ENCODE data around the gene NUP85.
A peak's percentile ranks its signal among the peaks of the same experiment; 100 is the strongest.

Gene NUP85

DNA sequence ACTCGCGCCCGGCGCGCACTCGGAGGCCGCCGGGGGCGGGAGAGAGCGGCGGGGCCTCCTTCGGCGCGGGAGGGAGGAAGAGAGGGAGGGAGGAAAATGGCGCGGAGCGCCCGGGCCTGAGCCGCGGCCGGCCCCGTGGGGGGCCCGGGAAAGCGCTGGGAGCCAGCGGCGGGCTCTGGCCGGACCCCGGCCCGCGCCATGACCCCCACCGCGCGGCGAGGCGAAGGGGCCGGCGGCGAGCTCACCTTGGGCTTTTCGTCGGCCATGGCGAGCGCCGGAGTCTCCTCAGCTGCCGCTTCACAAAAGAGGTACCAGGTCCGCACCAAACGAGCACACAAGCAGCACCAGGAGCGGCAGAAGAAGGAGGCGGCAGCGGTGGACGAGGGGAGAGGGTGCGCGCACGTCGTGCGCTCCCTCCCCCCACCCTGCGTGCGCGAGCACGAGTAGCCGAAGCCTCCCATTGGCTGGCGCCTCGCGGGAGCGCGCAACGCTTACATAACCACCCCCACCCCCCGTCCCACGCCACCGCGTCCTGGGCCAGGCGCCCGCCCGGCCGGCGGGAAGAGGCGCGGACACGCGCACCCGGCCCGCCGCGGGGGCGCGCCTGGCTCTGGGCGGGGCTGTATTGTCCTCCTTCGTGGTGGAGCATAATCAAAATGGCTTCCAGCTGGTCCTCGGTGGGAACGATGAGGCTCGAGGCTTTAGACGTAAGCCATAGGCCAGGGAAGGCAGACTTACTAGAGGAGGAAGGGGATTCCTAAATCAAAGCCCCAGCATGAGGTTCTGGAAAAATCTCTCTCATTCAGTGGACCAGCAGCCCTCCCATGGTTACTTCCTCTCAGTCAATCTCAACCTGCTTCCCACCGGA is 22.7 kb upstream of the NUP85 start, which contains the start of gene SUMO2:
SUMO2 (minus strand) TSS at position 391 of the 868 bp plus-strand sequence; CDS start at position 266, 125 bp downstream.
- peak within 1 kb of the TSS; percentile 96 for H3K4me3 ChIP-seq (ENCODE audit: control insufficient read depth, low read depth, low read length)
- peak; percentile 93 for DNase-seq (ENCODE audit: low read depth)
- TF ChIP-seq, protein P1, sequence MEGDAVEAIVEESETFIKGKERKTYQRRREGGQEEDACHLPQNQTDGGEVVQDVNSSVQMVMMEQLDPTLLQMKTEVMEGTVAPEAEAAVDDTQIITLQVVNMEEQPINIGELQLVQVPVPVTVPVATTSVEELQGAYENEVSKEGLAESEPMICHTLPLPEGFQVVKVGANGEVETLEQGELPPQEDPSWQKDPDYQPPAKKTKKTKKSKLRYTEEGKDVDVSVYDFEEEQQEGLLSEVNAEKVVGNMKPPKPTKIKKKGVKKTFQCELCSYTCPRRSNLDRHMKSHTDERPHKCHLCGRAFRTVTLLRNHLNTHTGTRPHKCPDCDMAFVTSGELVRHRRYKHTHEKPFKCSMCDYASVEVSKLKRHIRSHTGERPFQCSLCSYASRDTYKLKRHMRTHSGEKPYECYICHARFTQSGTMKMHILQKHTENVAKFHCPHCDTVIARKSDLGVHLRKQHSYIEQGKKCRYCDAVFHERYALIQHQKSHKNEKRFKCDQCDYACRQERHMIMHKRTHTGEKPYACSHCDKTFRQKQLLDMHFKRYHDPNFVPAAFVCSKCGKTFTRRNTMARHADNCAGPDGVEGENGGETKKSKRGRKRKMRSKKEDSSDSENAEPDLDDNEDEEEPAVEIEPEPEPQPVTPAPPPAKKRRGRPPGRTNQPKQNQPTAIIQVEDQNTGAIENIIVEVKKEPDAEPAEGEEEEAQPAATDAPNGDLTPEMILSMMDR (conservative IDR thresholded peaks at IDR 0.05; ENCODE audit: control insufficient read depth, insufficient read depth, low read depth, low read length) = no peak

DNA sequence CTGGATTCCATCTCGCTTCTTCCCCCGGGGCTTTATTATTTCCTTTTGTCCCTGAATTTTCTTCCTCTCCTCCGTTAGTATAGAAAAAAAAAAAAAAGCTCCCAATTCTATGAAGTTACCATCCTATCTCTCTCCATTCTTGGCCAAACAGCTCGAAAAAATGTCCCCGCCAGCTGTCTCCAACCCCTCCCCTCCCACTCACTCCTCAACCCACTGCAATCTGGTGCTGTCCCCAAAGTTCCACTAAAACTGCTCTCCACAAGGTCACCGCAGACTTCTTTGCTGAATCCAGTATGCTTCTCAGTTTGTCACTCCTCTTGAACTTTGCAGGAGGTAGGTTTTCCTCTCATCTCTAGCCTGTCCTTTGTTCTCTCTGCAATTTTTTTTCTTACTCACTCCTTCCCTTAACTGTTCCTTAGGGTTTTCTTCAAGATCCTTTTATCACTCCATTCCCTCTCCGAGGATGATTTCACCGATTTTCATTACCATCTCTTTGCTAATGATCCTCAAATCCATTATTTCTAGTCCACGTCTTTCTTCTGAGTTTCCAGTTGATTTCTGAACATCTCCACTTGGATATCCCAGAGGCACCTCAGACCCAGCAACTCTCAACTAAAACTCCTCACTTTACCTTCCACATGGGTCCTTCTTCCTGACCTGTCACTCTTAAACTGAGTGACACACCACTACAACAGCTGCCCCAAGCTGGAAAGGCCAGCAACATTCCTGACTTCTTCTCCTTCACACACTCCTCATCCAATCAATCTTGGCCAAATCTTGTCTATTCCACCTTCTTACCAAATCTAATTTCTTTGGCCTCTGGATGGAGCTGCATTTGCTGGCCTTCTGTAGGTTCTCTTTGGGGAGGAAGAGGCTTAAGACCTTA is 21.2 kb upstream of the NUP85 start:
- DNase-seq (ENCODE audit: low read depth) = no peak
- TF ChIP-seq, protein P1 (conservative IDR thresholded peaks at IDR 0.05; ENCODE audit: control insufficient read depth, insufficient read depth, low read depth, low read length) = no peak
- H3K4me3 ChIP-seq (ENCODE audit: control insufficient read depth, low read depth, low read length) = no peak overlapping the region

DNA sequence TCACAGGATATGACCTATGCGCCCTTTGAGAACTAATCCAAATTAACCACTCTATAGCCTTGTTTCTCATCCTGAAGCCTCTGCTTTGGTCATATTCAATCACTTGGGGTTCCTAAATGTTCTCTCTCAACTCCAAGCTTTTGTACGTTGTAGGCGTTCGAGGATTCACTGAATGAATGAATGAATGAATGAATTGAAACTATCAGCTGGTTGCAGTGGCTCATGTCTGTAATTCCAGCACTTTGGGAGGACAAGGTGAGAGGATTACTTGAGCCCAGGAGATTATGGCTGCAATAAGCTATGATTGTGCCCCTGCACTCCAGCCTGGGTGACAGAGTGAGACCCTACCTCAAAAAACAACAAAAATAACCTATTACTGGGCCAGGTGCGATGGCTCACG is 16.9 kb upstream of the NUP85 start:
- no peak overlapping the region for H3K4me3 ChIP-seq (ENCODE audit: control insufficient read depth, low read depth, low read length)
- TF ChIP-seq, protein P1 (conservative IDR thresholded peaks at IDR 0.05; ENCODE audit: control insufficient read depth, insufficient read depth, low read depth, low read length) = no peak
- DNase-seq (ENCODE audit: low read depth) = no peak

DNA sequence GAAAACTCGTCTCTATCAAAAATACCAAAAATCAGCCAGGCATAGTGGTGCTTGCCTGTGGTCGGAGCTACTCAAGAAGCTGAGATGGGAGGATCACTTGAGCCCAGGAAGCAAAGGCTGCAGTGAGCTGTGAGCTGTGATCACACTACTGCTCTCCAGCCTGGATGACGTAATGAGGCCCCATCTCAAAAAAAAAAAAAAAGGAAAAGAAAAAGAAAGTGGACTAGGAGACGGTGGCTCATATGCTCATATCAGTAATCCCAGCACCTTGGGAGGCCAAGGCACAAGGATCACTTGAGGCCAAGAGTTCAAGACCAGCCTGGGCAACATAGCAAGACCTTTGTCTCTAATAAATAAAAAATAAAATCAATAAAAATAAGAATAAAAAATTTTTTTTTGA is 13.9 kb upstream of the NUP85 start:
- TF ChIP-seq, protein P1 (conservative IDR thresholded peaks at IDR 0.05; ENCODE audit: control insufficient read depth, insufficient read depth, low read depth, low read length) = no peak
- no peak overlapping the region for H3K4me3 ChIP-seq (ENCODE audit: control insufficient read depth, low read depth, low read length)
- peak; percentile 58 for DNase-seq (ENCODE audit: low read depth)

DNA sequence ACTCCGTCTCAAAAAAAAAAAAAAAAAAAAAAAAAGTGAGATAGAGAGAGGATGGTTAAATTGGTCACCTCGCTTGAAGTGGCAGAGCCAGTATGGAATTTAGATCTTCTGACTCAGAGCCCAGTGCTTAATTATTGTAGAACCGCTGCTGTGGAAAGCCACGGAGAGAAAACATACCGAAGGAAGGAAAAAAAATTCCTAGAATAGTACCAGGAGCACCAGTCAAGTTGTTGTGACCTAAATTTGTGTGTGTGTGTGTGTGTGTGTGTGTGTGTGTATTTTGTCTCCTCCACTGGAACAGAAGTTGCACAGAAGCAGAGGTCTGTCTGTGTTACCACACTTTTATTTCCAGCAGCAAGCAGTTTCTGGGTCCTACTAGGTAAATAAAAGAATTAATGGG is 10.6 kb upstream of the NUP85 start:
- DNase-seq (ENCODE audit: low read depth) = no peak
- H3K4me3 ChIP-seq (ENCODE audit: control insufficient read depth, low read depth, low read length) = no peak overlapping the region
- TF ChIP-seq, protein P1 (conservative IDR thresholded peaks at IDR 0.05; ENCODE audit: control insufficient read depth, insufficient read depth, low read depth, low read length) = no peak

DNA sequence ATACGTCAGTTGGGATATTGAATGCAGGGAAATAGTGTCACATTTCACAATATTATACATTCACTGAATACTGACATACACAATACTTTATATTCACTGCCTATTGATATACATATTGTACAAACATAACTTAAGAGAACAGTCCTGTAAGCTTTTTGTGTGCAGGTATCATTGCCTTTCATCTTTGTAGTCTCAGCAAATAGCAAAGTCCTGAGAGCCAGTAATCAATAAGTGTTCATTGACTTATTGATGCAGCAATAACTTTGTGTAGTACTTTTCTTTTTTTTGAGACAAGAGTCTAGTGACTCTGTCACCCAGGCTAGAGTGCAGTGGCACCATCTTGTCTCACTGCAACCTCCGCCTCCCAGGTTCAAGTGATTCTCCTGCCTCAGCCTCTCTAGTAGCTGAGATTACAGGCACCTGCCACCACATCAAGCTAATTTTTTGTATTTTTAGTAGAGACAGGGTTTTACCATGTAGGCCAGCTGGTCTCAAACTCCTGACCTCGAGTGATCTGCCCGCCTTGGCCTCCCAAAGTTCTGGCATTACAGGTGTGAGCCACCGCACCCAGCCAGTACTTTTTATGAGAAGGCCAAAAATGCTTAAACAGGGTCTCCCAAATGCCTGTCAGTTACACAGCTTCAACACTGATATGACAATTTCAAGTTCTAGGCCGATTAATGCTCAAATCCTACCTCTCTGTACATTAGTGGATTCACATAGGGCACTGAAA is 5.4 kb upstream of the NUP85 start:
- no peak for DNase-seq (ENCODE audit: low read depth)
- H3K4me3 ChIP-seq (ENCODE audit: control insufficient read depth, low read depth, low read length) = no peak overlapping the region
- TF ChIP-seq, protein P1 (conservative IDR thresholded peaks at IDR 0.05; ENCODE audit: control insufficient read depth, insufficient read depth, low read depth, low read length) = no peak

Measured in fibroblast of mammary gland (primary cell).